ENCODE results near the gene CCBE1. TPM values are rescaled to one million over a fixed set of nuclear protein-coding genes. Genes with fewer than 3 reads are reported as not detected.

The CCBE1 gene
- total and polyA plus RNA-seq, 7 donors = 0.01 to 0.77 (median 0.14) TPM; not detected in 1

DNA sequence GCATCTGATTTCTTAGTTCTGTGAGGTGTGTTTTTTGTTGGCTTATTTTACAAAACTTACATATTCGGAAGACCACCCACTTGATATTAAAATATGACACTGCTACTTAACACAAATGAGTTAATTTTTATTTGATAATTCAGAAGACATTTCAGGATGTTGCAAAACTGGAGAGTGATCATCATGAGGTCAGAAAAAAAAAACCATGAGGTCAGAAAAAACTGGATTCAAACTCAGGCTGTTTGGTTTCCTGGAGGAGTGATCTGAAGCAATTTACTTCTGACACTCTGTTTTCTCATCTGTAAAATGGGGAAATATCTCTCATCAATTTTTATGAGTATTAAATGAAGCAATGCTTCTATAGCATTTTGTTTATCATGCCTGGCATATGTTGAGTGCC, 1.8 kb upstream of the CCBE1 start:
- ATAC-seq = no peak
- intact Hi-C loops (cut with DNase I) = no loop called here
- no peak for DNase-seq
- Histone ChIP-seq H3K36me3 (ENCODE audit: insufficient read depth in 1 of 2, low read depth in 1 of 2) (no peaks in the 10 kb centered on the region), H3K27ac (no peak overlapping the region), H3K27me3 (ENCODE audit: insufficient read depth in 3 of 3, low read length in 2 of 3) (peaks cover 0 to 44% (median 4%) of the 10 kb centered on the region in 3 donors), H3K9me3 (no peaks in the 10 kb centered on the region), H3K4me3 (no peak overlapping the region), H3K4me1 (no peaks in the 10 kb centered on the region)
- WGBS, 3 donors = 90 to 100% (median 96%) methylated on average over 1 of the region's 1 CpG
- TF ChIP-seq, protein P1, sequence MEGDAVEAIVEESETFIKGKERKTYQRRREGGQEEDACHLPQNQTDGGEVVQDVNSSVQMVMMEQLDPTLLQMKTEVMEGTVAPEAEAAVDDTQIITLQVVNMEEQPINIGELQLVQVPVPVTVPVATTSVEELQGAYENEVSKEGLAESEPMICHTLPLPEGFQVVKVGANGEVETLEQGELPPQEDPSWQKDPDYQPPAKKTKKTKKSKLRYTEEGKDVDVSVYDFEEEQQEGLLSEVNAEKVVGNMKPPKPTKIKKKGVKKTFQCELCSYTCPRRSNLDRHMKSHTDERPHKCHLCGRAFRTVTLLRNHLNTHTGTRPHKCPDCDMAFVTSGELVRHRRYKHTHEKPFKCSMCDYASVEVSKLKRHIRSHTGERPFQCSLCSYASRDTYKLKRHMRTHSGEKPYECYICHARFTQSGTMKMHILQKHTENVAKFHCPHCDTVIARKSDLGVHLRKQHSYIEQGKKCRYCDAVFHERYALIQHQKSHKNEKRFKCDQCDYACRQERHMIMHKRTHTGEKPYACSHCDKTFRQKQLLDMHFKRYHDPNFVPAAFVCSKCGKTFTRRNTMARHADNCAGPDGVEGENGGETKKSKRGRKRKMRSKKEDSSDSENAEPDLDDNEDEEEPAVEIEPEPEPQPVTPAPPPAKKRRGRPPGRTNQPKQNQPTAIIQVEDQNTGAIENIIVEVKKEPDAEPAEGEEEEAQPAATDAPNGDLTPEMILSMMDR (IDR thresholded peaks at IDR 0.05) = no peak

DNA sequence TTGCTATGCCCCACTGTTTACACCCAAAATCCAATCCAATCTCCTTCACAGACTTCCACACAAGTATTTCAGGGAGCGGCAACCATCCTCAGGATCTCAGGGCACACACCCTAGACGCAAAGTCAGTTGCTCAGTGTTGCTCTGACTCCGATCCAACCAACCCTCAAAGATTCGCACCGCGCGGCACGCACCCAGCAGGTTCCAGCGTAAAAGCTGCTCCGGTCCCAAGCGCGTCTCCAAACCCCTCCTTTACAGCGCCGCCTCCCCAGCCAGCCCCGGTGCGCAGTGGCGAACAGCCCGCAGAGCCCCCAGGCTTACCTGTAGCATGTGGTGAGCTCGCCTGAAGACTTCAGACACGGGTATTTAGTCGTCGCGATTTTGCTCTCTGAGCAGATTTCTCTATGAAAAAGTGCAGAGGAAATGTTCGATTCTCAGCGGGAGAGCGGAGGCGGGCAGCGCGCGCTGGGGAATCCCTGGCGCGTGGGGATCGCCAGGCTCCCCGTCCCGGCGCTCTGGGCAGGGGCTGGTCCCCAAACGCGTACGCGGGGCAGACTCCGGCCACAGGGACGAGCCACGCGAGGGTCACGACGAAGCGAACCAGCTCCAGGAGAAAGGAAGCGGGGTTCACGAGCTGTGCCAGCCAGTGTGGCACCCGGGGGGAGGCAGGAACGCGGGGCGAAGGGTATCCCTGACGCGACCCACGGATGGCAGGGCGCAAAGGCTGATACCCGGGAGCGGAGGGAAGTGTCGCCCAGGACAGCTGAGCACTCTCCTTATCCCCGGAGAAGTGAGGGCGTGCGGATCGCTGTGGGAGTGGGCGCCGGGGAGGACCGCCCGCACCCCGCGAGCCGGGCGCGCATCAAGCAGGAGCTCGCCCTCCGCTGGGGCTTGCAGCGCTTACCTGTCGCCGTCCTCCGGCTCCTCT, 650 bp downstream of the CCBE1 start:
- H3K9me3 ChIP-seq = no peaks in the 10 kb centered on the region
- no peaks in the 10 kb centered on the region for H3K36me3 ChIP-seq (ENCODE audit: insufficient read depth in 1 of 2, low read depth in 1 of 2)
- no peaks in the 10 kb centered on the region for H3K4me1 ChIP-seq
- TF ChIP-seq, protein P1 (IDR thresholded peaks at IDR 0.05) = no peak
- intact Hi-C loops (cut with DNase I) = no loop called here
- ATAC-seq (peak in 1 of 4 donors; percentile 41), DNase-seq (peak in 1 of 2 donors; percentile 53)
- H3K27ac ChIP-seq = no peak overlapping the region
- WGBS, 3 donors = 1% methylated on average over 68 to 79 of the region's 79 CpGs
- peak overlapping the region; percentile 49 for H3K4me3 ChIP-seq
- H3K27me3 ChIP-seq (ENCODE audit: insufficient read depth in 3 of 3, low read length in 2 of 3) = peaks cover 3 to 45% (median 4%) of the 10 kb centered on the region in 3 donors

DNA sequence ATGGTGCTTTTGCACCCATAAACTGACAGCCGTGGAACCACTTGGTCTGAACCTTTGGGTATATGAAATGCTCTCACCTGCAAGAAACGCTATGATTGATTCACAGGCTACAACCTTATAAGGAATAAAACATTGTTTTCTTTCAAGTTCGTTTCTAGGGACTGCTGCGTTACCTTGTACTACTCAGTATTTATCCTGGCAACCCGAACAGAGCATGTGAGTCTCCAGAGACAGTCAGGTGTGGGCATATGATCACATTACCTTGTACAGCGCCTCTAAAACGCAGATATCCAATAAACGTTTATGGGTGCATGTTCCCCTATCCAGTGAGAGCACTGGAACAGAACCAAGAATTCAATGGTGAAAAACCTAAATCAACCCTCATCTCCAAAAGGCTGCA, 1.7 kb downstream of the CCBE1 start:
- Histone ChIP-seq H3K36me3 (ENCODE audit: insufficient read depth in 1 of 2, low read depth in 1 of 2) (no peaks in the 10 kb centered on the region), H3K4me1 (no peaks in the 10 kb centered on the region), H3K27me3 (ENCODE audit: insufficient read depth in 3 of 3, low read length in 2 of 3) (peaks cover 3 to 45% (median 5%) of the 10 kb centered on the region in 3 donors), H3K4me3 (no peak overlapping the region), H3K27ac (no peak overlapping the region), H3K9me3 (no peaks in the 10 kb centered on the region)
- DNase-seq (no peak), ATAC-seq (no peak)
- TF ChIP-seq, protein P1 (IDR thresholded peaks at IDR 0.05) = no peak
- intact Hi-C loops (cut with DNase I) = no loop called here
- WGBS, 3 donors = 55 to 59% (median 56%) methylated on average over 8 of the region's 8 CpGs

DNA sequence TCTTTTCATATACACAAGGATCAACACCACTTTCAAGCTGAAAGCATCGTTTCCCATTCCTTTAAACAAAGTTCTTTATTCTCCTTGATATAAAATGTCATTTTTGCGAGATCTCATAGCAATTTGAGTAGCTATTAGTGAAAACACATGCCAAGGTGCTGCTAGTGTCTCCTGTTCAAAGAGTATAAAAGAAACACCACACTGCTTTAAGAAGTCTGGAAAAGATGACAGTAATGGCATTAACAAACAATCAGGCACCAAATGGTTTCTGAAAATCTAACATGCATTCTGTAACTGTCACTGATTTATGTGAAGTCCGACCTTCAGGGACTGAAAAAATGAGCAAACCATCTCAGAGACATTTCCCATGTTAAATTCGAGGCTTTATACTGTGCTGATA, 2.4 kb downstream of the CCBE1 start:
- no peaks in the 10 kb centered on the region for H3K9me3 ChIP-seq
- H3K36me3 ChIP-seq (ENCODE audit: insufficient read depth in 1 of 2, low read depth in 1 of 2) = no peaks in the 10 kb centered on the region
- DNase-seq (no peak), ATAC-seq (no peak)
- H3K4me3 ChIP-seq = no peak overlapping the region
- H3K27me3 ChIP-seq (ENCODE audit: insufficient read depth in 3 of 3, low read length in 2 of 3) = peaks cover 3 to 45% (median 6%) of the 10 kb centered on the region in 3 donors
- WGBS, 3 donors = 49 to 51% (median 49%) methylated on average over 4 of the region's 4 CpGs
- H3K4me1 ChIP-seq = no peaks in the 10 kb centered on the region
- TF ChIP-seq, protein P1 (IDR thresholded peaks at IDR 0.05) = no peak
- intact Hi-C loops (cut with DNase I) = no loop called here
- H3K27ac ChIP-seq = no peak overlapping the region

All from psoas muscle (tissue), 8 donors.